ENCODE results near the gene TMEM181. TPM values are rescaled to one million over a fixed set of nuclear protein-coding genes. Genes with fewer than 3 reads are reported as not detected.

TMEM181 gene
- polyA plus RNA-seq, 2 of the 4 experiments (the other 2 are of a cell fraction) = 11.6 to 21.1 TPM

DNA sequence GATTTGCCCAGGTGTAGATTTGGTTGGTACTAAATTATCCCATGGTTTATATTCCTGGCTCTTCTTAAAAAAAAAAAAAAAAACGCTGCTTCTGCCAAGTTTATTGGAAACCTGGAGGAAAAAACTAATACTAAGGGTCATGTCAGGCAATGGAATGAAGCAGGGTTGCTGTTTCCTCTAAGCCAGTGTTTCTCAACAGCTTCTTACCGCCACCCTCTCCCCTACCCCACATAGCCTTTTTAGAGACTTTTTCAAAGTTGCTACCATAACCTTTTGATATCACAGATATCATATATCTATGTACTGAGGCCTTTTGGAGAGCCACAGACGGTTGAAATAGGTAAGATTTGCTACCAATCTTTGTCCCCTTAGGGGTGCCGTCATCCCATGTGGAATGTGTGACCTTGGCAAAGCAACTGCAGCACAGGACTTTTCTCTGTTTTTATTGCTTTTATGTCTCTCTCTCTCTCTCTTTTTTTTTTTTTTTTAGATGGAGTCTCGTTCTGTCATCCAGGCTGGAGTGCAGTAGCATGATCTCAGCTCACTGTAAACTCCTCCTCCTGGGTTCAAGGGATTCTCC is 124.9 kb downstream of the TMEM181 start:
- DNase-seq (ENCODE audit: low read depth in 1 of 2, low spot score in 1 of 2) (no peak), FAIRE-seq (no peak), ATAC-seq (no peak)
- no peaks in the 10 kb centered on the region for H3K9me3 ChIP-seq
- ChIA-PET POLR2A (no interaction called here), CTCF (no interaction called here)
- WGBS (ENCODE audit: missing lambda C conversion rate) = 62% methylated on average over 5 of the region's 5 CpGs
- TF ChIP-seq EHMT2 (IDR thresholded peaks at IDR 0.05; ENCODE audit: low read depth) = no peak
- TF ChIP-seq BHLHE40 (IDR thresholded peaks at IDR 0.05; ENCODE audit: low read depth, low read length) = no peak
- no peak for TF ChIP-seq EHF (CRISPR knock-in tag; IDR thresholded peaks at IDR 0.05)
- no peak for TF ChIP-seq JUN (IDR thresholded peaks at IDR 0.05)
- TF ChIP-seq, protein P1, sequence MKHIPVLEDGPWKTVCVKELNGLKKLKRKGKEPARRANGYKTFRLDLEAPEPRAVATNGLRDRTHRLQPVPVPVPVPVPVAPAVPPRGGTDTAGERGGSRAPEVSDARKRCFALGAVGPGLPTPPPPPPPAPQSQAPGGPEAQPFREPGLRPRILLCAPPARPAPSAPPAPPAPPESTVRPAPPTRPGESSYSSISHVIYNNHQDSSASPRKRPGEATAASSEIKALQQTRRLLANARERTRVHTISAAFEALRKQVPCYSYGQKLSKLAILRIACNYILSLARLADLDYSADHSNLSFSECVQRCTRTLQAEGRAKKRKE (CRISPR knock-in tag; IDR thresholded peaks at IDR 0.05; ENCODE audit: low read depth) = no peak
- TF ChIP-seq CHD4 (IDR thresholded peaks at IDR 0.05; ENCODE audit: borderline replicate concordance) = no peak
- TF ChIP-seq, protein P2, sequence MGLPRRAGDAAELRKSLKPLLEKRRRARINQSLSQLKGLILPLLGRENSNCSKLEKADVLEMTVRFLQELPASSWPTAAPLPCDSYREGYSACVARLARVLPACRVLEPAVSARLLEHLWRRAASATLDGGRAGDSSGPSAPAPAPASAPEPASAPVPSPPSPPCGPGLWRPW (IDR thresholded peaks at IDR 0.05) = no peak
- no peak for TF ChIP-seq SREBF2 (IDR thresholded peaks at IDR 0.05)
- TF ChIP-seq MYC (IDR thresholded peaks at IDR 0.05; ENCODE audit: borderline replicate concordance, low read length) = no peak
- TF ChIP-seq, protein P3, sequence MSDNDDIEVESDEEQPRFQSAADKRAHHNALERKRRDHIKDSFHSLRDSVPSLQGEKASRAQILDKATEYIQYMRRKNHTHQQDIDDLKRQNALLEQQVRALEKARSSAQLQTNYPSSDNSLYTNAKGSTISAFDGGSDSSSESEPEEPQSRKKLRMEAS (IDR thresholded peaks at IDR 0.05) = no peak
- TF ChIP-seq, protein P4, sequence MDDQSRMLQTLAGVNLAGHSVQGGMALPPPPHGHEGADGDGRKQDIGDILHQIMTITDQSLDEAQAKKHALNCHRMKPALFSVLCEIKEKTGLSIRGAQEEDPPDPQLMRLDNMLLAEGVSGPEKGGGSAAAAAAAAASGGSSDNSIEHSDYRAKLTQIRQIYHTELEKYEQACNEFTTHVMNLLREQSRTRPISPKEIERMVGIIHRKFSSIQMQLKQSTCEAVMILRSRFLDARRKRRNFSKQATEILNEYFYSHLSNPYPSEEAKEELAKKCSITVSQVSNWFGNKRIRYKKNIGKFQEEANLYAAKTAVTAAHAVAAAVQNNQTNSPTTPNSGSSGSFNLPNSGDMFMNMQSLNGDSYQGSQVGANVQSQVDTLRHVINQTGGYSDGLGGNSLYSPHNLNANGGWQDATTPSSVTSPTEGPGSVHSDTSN (IDR thresholded peaks at IDR 0.05) = no peak
- TF ChIP-seq RFX5 (IDR thresholded peaks at IDR 0.05) = no peak
- TF ChIP-seq HDAC2 (IDR thresholded peaks at IDR 0.05) = no peak
- H3K4me1 ChIP-seq = no peaks in the 10 kb centered on the region
- H3K4me2 ChIP-seq = no peak overlapping the region
- no peak overlapping the region for H3K4me3 ChIP-seq
- no peak overlapping the region for H3K27ac ChIP-seq

Small RNA genes lying within 50 kb of the gene (small RNA-seq; reads per million reads assigned to genes)
- gene MIR7161 = 0 reads per million in 6 experiments

Other genes starting within 250 kb of the TMEM181 start
- gene TULP4, start 247.6 kb upstream of the TMEM181 start, polyA plus RNA-seq (2011; rRNA removed) = 10.6 and 13.6 TPM in 2 replicates
- 4.4 to 5.1 TPM (median 5.0 TPM) in 3 replicates for gene TULP4, start 247.6 kb upstream of the TMEM181 start, polyA plus RNA-seq (2017; fragmentation: RNase III; extraction: RNeasy Plus Mini Kit Qiagen cat#74134 plus additional on column Dnase treatment)
- gene DYNLT1, start 84.7 kb downstream of the TMEM181 start, polyA plus RNA-seq (2011; rRNA removed) = 174 and 232 TPM in 2 replicates
- 130 to 136 TPM (median 133 TPM) in 3 replicates for gene DYNLT1, start 84.7 kb downstream of the TMEM181 start, polyA plus RNA-seq (2017; fragmentation: RNase III; extraction: RNeasy Plus Mini Kit Qiagen cat#74134 plus additional on column Dnase treatment)
- 0.63 and 1.1 TPM in 2 replicates for gene SYTL3, start 90.0 kb downstream of the TMEM181 start, polyA plus RNA-seq (2011; rRNA removed)
- gene SYTL3, start 90.0 kb downstream of the TMEM181 start, polyA plus RNA-seq (2017; fragmentation: RNase III; extraction: RNeasy Plus Mini Kit Qiagen cat#74134 plus additional on column Dnase treatment) = 0.89 to 1.0 TPM (median 0.92 TPM) in 3 replicates